HG02642 (cell line): ENCODE data around the gene SP110.
"Not testable (repeated sequence)": the region's sequence is repeated elsewhere in the genome, so short reads cannot be mapped to it uniquely, and the experiment has no call there.

Source experiments
- ATAC-seq: cut with Tn5 transposase; IDR thresholded peaks from one replicate; pipeline ENCODE4 v1.9.1; 2021; ENCODE audit warnings: mild to moderate bottlenecking; ENCODE audit not compliant: unreplicated experiment, poor library complexity

Gene SP110

GRCh38 chr2:230226051-230226551, 6.3 kb upstream of the SP110 start:
- ATAC-seq, result peak; percentile 73

GRCh38 chr2:230225486-230225885, 5.7 kb upstream of the SP110 start, which contains the start of gene SP140:
Gene SP140 (plus strand): TSS chr2:230225736. CDS start chr2:230225845, 109 bp downstream.
- ATAC-seq, result peak; percentile 84

- no peak for ATAC-seq
These were observed 4.7 kb upstream of the SP110 start for GRCh38 chr2:230224458-230224857.

- not testable (repeated sequence) for ATAC-seq
These were observed 3.0 kb upstream of the SP110 start for GRCh38 chr2:230222829-230223228.

- no peak for ATAC-seq
These were observed 1.7 kb upstream of the SP110 start for GRCh38 chr2:230221493-230221892.

- no peak for ATAC-seq
These were observed 674 bp upstream of the SP110 start for GRCh38 chr2:230220347-230220969.

GRCh38 chr2:230218421-230218820, 1.4 kb downstream of the SP110 start:
- ATAC-seq, result no peak

- ATAC-seq, result no peak
These were observed 2.4 kb downstream of the SP110 start for GRCh38 chr2:230217424-230217823.

GRCh38 chr2:230216489-230216888, 3.3 kb downstream of the SP110 start:
- no peak for ATAC-seq

- peak; percentile 48 for ATAC-seq
These were observed 10.2 kb downstream of the SP110 start for GRCh38 chr2:230209422-230210051.

GRCh38 chr2:230208576-230208975, 11.2 kb downstream of the SP110 start:
- ATAC-seq, result no peak

- peak; percentile 30 for ATAC-seq
These were observed 14.1 kb downstream of the SP110 start for GRCh38 chr2:230205721-230206120.

- peak; percentile 41 for ATAC-seq
These were observed 14.8 kb downstream of the SP110 start for GRCh38 chr2:230205034-230205433.

GRCh38 chr2:230203110-230203676, 16.6 kb downstream of the SP110 start:
- ATAC-seq, result peak; percentile 55

GRCh38 chr2:230202430-230203109, 17.2 kb downstream of the SP110 start:
- peak; percentile 55 for ATAC-seq

- ATAC-seq, result no peak
These were observed 34.8 kb downstream of the SP110 start for GRCh38 chr2:230184727-230185578.

- ATAC-seq, result no peak
These were observed 38.6 kb downstream of the SP110 start for GRCh38 chr2:230181195-230181594.

- no peak for ATAC-seq
These were observed 39.9 kb downstream of the SP110 start for GRCh38 chr2:230179907-230180306.

- ATAC-seq, result no peak
These were observed 41.0 kb downstream of the SP110 start for GRCh38 chr2:230178546-230179485.
